OCI-LY1 (cell line): ENCODE data around the gene SRRM5.

Experiments
- EZH2 ChIP-seq: fragments of 200-600 bp; sonication (generic), shearing (Covaris generic); IDR thresholded peaks from 2 replicates; pipeline ENCODE4 v1.8.0; 2017; ENCODE audit warnings: borderline replicate concordance, mixed run types, mild to moderate bottlenecking, antibody characterized with exemption, low read length, moderate library complexity, mixed read lengths
- TF ChIP-seq, protein P1 (sequence below): fragments of 200-600 bp; sonication (generic), shearing (Covaris generic); IDR thresholded peaks from 2 replicates; pipeline ENCODE4 v1.5.1; 2017; ENCODE audit warnings: mild to moderate bottlenecking, antibody characterized with exemption, low read length, moderate library complexity, mixed read lengths

DNA sequence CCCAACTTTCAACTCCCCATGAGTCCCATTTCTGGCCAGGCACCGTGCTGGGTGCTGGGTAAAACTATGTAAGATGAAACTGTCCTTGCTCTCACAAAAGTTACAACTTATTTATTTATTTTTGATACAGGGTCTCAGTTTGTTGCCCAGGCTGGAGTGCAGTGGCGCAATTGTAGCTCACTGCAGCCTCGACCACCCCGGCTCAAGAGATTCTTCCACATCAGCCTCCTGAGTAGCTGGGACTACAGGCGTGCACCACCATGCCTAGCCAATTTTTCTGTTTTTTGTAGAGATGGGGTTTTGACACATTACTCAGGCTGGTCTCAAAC is 40.6 kb downstream of the SRRM5 start:
- TF ChIP-seq, protein P1, sequence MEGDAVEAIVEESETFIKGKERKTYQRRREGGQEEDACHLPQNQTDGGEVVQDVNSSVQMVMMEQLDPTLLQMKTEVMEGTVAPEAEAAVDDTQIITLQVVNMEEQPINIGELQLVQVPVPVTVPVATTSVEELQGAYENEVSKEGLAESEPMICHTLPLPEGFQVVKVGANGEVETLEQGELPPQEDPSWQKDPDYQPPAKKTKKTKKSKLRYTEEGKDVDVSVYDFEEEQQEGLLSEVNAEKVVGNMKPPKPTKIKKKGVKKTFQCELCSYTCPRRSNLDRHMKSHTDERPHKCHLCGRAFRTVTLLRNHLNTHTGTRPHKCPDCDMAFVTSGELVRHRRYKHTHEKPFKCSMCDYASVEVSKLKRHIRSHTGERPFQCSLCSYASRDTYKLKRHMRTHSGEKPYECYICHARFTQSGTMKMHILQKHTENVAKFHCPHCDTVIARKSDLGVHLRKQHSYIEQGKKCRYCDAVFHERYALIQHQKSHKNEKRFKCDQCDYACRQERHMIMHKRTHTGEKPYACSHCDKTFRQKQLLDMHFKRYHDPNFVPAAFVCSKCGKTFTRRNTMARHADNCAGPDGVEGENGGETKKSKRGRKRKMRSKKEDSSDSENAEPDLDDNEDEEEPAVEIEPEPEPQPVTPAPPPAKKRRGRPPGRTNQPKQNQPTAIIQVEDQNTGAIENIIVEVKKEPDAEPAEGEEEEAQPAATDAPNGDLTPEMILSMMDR: no peak
- TF ChIP-seq EZH2: no peak
